GM10266 (cell line): ENCODE measurements around the gene TPRX2.

ENCODE experiments used
- DNase-seq: peaks from one replicate; pipeline ENCODE4 v3.0.0; 2012; ENCODE audit errors: extremely low spot score
- CTCF ChIP-seq: IDR thresholded peaks from 2 replicates; pipeline ENCODE4 v1.5.1; 2012; ENCODE audit warnings: mild to moderate bottlenecking, low read depth; ENCODE audit not compliant: control insufficient read depth, insufficient read depth; ENCODE audit errors: missing control alignments

TPRX2 gene

GRCh38 chr19:47890865-47891621 is 32.0 kb downstream of the TPRX2 start:
- no peak for TF ChIP-seq CTCF
- no peak for DNase-seq

GRCh38 chr19:47891622-47891922 is 32.5 kb downstream of the TPRX2 start:
- no peak for TF ChIP-seq CTCF
- DNase-seq, result no peak

GRCh38 chr19:47891923-47892666 is 33.1 kb downstream of the TPRX2 start:
- no peak for DNase-seq
- TF ChIP-seq CTCF, result no peak

GRCh38 chr19:47895165-47895782 is 36.2 kb downstream of the TPRX2 start:
- no peak for TF ChIP-seq CTCF
- DNase-seq, result no peak

GRCh38 chr19:47896019-47896418 is 37.0 kb downstream of the TPRX2 start:
- DNase-seq, result no peak
- TF ChIP-seq CTCF, result no peak

- no peak for DNase-seq
- TF ChIP-seq CTCF, result no peak
Observed at GRCh38 chr19:47896773-47897172, 37.7 kb downstream of the TPRX2 start.

- TF ChIP-seq CTCF, result no peak
- no peak for DNase-seq
Observed at GRCh38 chr19:47897861-47898260, 38.8 kb downstream of the TPRX2 start.
